ENCODE data around the gene PRR7.

PRR7 gene

GRCh38 chr5:177472460-177473442 is 26.1 kb downstream of the PRR7 start:
- Histone ChIP-seq H3K9me2 (ENCODE audit: low read depth, low read length) (no peaks in the 10 kb centered on the region), H3K79me2 (ENCODE audit: insufficient read depth, low read length) (no peaks in the 10 kb centered on the region), H4K20me1 (ENCODE audit: insufficient read depth, low read length) (no peaks in the 10 kb centered on the region), H3K36me3 (ENCODE audit: insufficient read depth, low read length) (peaks cover 28% of the 10 kb centered on the region), H3K4me3 (ENCODE audit: low read depth, low read length, poor library complexity, severe bottlenecking) (peak overlapping the region; percentile 82), H3K27ac (ENCODE audit: low read depth, low read length, poor library complexity, severe bottlenecking) (peak overlapping the region; percentile 68), H3K9ac (ENCODE audit: low read length) (peak overlapping the region; percentile 84), H2AFZ (ENCODE audit: low read length) (no peak overlapping the region), H3F3A (ENCODE audit: insufficient read depth, low read length) (no peaks in the 10 kb centered on the region), H3K4me1 (ENCODE audit: insufficient read depth, low read length, severe bottlenecking) (peaks cover 27% of the 10 kb centered on the region), H3K4me2 (ENCODE audit: low read length) (peak overlapping the region; percentile 85), H3K27me3 (ENCODE audit: insufficient read depth, low read length) (no peaks in the 10 kb centered on the region), H3K9me3 (ENCODE audit: low read length) (no peaks in the 10 kb centered on the region)
- TF ChIP-seq EZH2 (IDR thresholded peaks at IDR 0.05; ENCODE audit: borderline replicate concordance, low read length) (no peak), CTCF (IDR thresholded peaks at IDR 0.05; ENCODE audit: low read length) (peak; percentile 8; the same call in 1 of the 2 replicates)

GRCh38 chr5:177473443-177474001 is 26.9 kb downstream of the PRR7 start, which contains the start of gene DBN1:
Gene DBN1, minus strand, starts transcription at chr5:177473634. Its CDS starts 113 bp downstream, at chr5:177473521.
- peaks cover 21% of the 10 kb centered on the region for H3K36me3 ChIP-seq (ENCODE audit: insufficient read depth, low read length)
- H3K9me3 ChIP-seq (ENCODE audit: low read length), result no peaks in the 10 kb centered on the region
- H3K4me3 ChIP-seq (ENCODE audit: low read depth, low read length, poor library complexity, severe bottlenecking), result peak within 1 kb of the TSS; percentile 82
- peak within 1 kb of the TSS; percentile 85 for H3K4me2 ChIP-seq (ENCODE audit: low read length)
- H3K9ac ChIP-seq (ENCODE audit: low read length), result peak within 1 kb of the TSS; percentile 84
- TF ChIP-seq CTCF (IDR thresholded peaks at IDR 0.05; ENCODE audit: low read length) (no peak), EZH2 (IDR thresholded peaks at IDR 0.05; ENCODE audit: borderline replicate concordance, low read length) (no peak)
- no peaks in the 10 kb centered on the region for H3F3A ChIP-seq (ENCODE audit: insufficient read depth, low read length)
- no peaks in the 10 kb centered on the region for H3K9me2 ChIP-seq (ENCODE audit: low read depth, low read length)
- H3K4me1 ChIP-seq (ENCODE audit: insufficient read depth, low read length, severe bottlenecking), result peaks cover 34% of the 10 kb centered on the region
- H3K27me3 ChIP-seq (ENCODE audit: insufficient read depth, low read length), result no peaks in the 10 kb centered on the region
- no peak within 1 kb of the TSS for H2AFZ ChIP-seq (ENCODE audit: low read length)
- peak within 1 kb of the TSS; percentile 68 for H3K27ac ChIP-seq (ENCODE audit: low read depth, low read length, poor library complexity, severe bottlenecking)
- H4K20me1 ChIP-seq (ENCODE audit: insufficient read depth, low read length), result no peaks in the 10 kb centered on the region
- no peaks in the 10 kb centered on the region for H3K79me2 ChIP-seq (ENCODE audit: insufficient read depth, low read length)

GRCh38 chr5:177474002-177474476 is 27.4 kb downstream of the PRR7 start:
- Histone ChIP-seq H3K9me3 (ENCODE audit: low read length) (no peaks in the 10 kb centered on the region), H3K4me2 (ENCODE audit: low read length) (peak overlapping the region; percentile 13; the same call in 1 of the 2 replicates), H3K36me3 (ENCODE audit: insufficient read depth, low read length) (peaks cover 16% of the 10 kb centered on the region; the same call in 1 of the 2 replicates), H3F3A (ENCODE audit: insufficient read depth, low read length) (no peaks in the 10 kb centered on the region), H2AFZ (ENCODE audit: low read length) (no peak overlapping the region), H4K20me1 (ENCODE audit: insufficient read depth, low read length) (no peaks in the 10 kb centered on the region), H3K4me1 (ENCODE audit: insufficient read depth, low read length, severe bottlenecking) (peaks cover 39% of the 10 kb centered on the region), H3K27me3 (ENCODE audit: insufficient read depth, low read length) (no peaks in the 10 kb centered on the region), H3K9me2 (ENCODE audit: low read depth, low read length) (no peaks in the 10 kb centered on the region), H3K79me2 (ENCODE audit: insufficient read depth, low read length) (no peaks in the 10 kb centered on the region), H3K9ac (ENCODE audit: low read length) (peak overlapping the region; percentile 17; the same call in 1 of the 2 replicates), H3K4me3 (ENCODE audit: low read depth, low read length, poor library complexity, severe bottlenecking) (peak overlapping the region; percentile 17), H3K27ac (ENCODE audit: low read depth, low read length, poor library complexity, severe bottlenecking) (peak overlapping the region; percentile 20)
- no peak for TF ChIP-seq EZH2 (IDR thresholded peaks at IDR 0.05; ENCODE audit: borderline replicate concordance, low read length)
- TF ChIP-seq CTCF (IDR thresholded peaks at IDR 0.05; ENCODE audit: low read length), result no peak
